ENCODE data around the gene DEUP1.

DNA sequence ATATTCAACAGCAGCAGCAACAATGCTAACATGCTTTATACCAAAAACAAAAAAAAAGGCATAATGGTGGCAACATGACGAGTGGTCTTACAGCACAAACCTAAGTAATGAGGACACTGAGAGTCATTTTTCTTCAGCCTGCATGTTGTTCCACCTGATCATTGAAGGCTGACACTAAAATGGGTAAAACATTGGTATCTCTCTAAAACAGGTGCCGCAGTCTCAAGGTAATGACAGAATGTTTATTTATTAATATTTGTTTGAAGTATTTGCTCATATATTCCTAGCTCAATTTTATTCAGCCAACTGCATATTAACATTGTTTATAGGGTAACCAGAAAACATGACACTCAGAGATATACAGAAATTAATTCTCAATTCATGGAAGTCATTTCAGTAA is 8.3 kb upstream of the DEUP1 start:
- TF ChIP-seq CTCF (IDR thresholded peaks at IDR 0.05; ENCODE audit: insufficient read depth, low read length, poor library complexity, severe bottlenecking) = no peak
- TF ChIP-seq EZH2phosphoT487 (conservative IDR thresholded peaks at IDR 0.05; ENCODE audit: low read length) = no peak
